H9 (cell line): ENCODE results near the gene ABCF1. TPM values are rescaled to one million over a fixed set of nuclear protein-coding genes. Genes with fewer than 3 reads are reported as not detected.
A peak's percentile ranks its signal among the peaks of the same experiment; 100 is the strongest.

Experiments used
- DNase-seq: peaks from one replicate; pipeline ENCODE4 v3.0.0-alpha.2; 2017
- H2AFZ ChIP-seq: one replicate; pipeline ENCODE4 v1.6.1; 2013; ENCODE audit warnings: mild to moderate bottlenecking, low read length, control low read depth, moderate library complexity
- H2AK5ac ChIP-seq: 2 replicates; pipeline ENCODE4 v1.6.1; 2013; ENCODE audit warnings: low read length, control low read depth, mixed read lengths; ENCODE audit not compliant: insufficient read length
- H2BK120ac ChIP-seq: one replicate; pipeline ENCODE4 v1.6.1; 2013; ENCODE audit warnings: low read depth, mild to moderate bottlenecking, low read length, control low read depth, inconsistent platforms; ENCODE audit not compliant: poor library complexity, severe bottlenecking
- H2BK12ac ChIP-seq: 2 replicates; pipeline ENCODE4 v1.6.1; 2013; ENCODE audit warnings: low read length, control low read depth, mixed read lengths, low read depth; ENCODE audit not compliant: insufficient read length
- H2BK15ac ChIP-seq: 2 replicates; pipeline ENCODE4 v1.6.1; 2013; ENCODE audit warnings: low read depth, low read length, control low read depth
- H2BK20ac ChIP-seq: one replicate; pipeline ENCODE4 v1.6.1; 2013; ENCODE audit warnings: low read depth, mild to moderate bottlenecking, low read length, control low read depth, inconsistent platforms; ENCODE audit not compliant: poor library complexity, severe bottlenecking
- H2BK5ac ChIP-seq: 2 replicates; pipeline ENCODE4 v1.6.1; 2013; ENCODE audit warnings: low read length, control low read depth, mixed read lengths; ENCODE audit not compliant: insufficient read length
- H3K14ac ChIP-seq: 2 replicates; pipeline ENCODE4 v1.6.1; 2013; ENCODE audit warnings: low read length, control low read depth; ENCODE audit not compliant: insufficient read depth
- H3K18ac ChIP-seq: 2 replicates; pipeline ENCODE4 v1.6.1; 2013; ENCODE audit warnings: low read depth, mild to moderate bottlenecking, mixed read lengths, low read length, control low read depth; ENCODE audit not compliant: insufficient read length
- H3K23ac ChIP-seq: 2 replicates; pipeline ENCODE4 v1.6.1; 2013; ENCODE audit warnings: low read length, control low read depth, mixed read lengths, low read depth; ENCODE audit not compliant: insufficient read length
- H3K23me2 ChIP-seq: 2 replicates; pipeline ENCODE4 v1.6.1; 2013; ENCODE audit warnings: low read depth, mild to moderate bottlenecking, mixed read lengths, low read length, control low read depth; ENCODE audit not compliant: insufficient read length, poor library complexity, severe bottlenecking
- H3K27ac ChIP-seq: 2 replicates; pipeline ENCODE4 v1.5.1; 2013; ENCODE audit warnings: low read length, control low read depth, mixed read lengths, low read depth; ENCODE audit not compliant: insufficient read length
- H3K27me3 ChIP-seq: 2 replicates; pipeline ENCODE4 v1.6.1; 2013; ENCODE audit warnings: low read length, control low read depth, inconsistent platforms; ENCODE audit not compliant: insufficient read depth
- H3K4ac ChIP-seq: 2 replicates; pipeline ENCODE4 v1.6.1; 2013; ENCODE audit warnings: low read depth, mild to moderate bottlenecking, control low read depth, inconsistent platforms, low read length, moderate library complexity
- H3K4me1 ChIP-seq: 2 replicates; pipeline ENCODE4 v1.6.1; 2013; ENCODE audit warnings: low read length, control low read depth, inconsistent platforms; ENCODE audit not compliant: insufficient read depth
- H3K4me2 ChIP-seq: 2 replicates; pipeline ENCODE4 v1.6.1; 2013; ENCODE audit warnings: low read length, control low read depth, mixed read lengths; ENCODE audit not compliant: insufficient read length, insufficient read depth
- H3K56ac ChIP-seq: 2 replicates; pipeline ENCODE4 v1.6.1; 2013; ENCODE audit warnings: low read depth, mild to moderate bottlenecking, mixed read lengths, low read length, control low read depth; ENCODE audit not compliant: insufficient read length
- H3K79me1 ChIP-seq: 2 replicates; pipeline ENCODE4 v1.6.1; 2013; ENCODE audit warnings: low read depth, mild to moderate bottlenecking, moderate library complexity, low read length, control low read depth, inconsistent platforms; ENCODE audit not compliant: insufficient read depth, poor library complexity, severe bottlenecking
- H3K79me2 ChIP-seq: 2 replicates; pipeline ENCODE4 v1.6.1; 2013; ENCODE audit warnings: low read length, control low read depth, inconsistent platforms; ENCODE audit not compliant: insufficient read depth
- H3K9ac ChIP-seq: 2 replicates; pipeline ENCODE4 v1.6.1; 2013; ENCODE audit warnings: low read length, control low read depth, mixed read lengths; ENCODE audit not compliant: insufficient read length; ENCODE audit errors: extremely low read depth
- H3K9me3 ChIP-seq: one replicate; pipeline ENCODE4 v1.6.1; 2013; ENCODE audit warnings: low read depth, low read length, inconsistent platforms; ENCODE audit not compliant: control insufficient read depth
- H3T11ph ChIP-seq: one replicate; pipeline ENCODE4 v1.6.1; 2013; ENCODE audit warnings: mild to moderate bottlenecking, low read length, control low read depth, inconsistent platforms
- H4K20me1 ChIP-seq: one replicate; pipeline ENCODE4 v1.6.1; 2013; ENCODE audit not compliant: control insufficient read depth, insufficient read length, insufficient read depth
- H4K5ac ChIP-seq: 2 replicates; pipeline ENCODE4 v1.6.1; 2013; ENCODE audit warnings: low read depth, mild to moderate bottlenecking, mixed read lengths, low read length, control low read depth; ENCODE audit not compliant: insufficient read length
- H4K8ac ChIP-seq: replicated peaks from 2 replicates; pipeline ENCODE4 v1.6.1; 2013; ENCODE audit warnings: low read length, control low read depth, mixed read lengths, low read depth; ENCODE audit not compliant: insufficient read length
- H4K91ac ChIP-seq: 2 replicates; pipeline ENCODE4 v1.6.1; 2013; ENCODE audit warnings: low read depth, mild to moderate bottlenecking, moderate library complexity, mixed read lengths, low read length, control low read depth; ENCODE audit not compliant: insufficient read length
- H3K27ac Mint-ChIP-seq, 3 experiments: 2 replicates in 2 of 3; 3 replicates in 1 of 3; pipeline ENCODE4 v1.8.0; 2020 to 2021; ENCODE audit warnings: mixed read lengths in 3 of 3, mild to moderate bottlenecking in 1 of 3, moderate library complexity in 1 of 3
- H3K27me3 Mint-ChIP-seq: 2 replicates; pipeline ENCODE4 v1.8.0; 2021; ENCODE audit warnings: low read depth, mild to moderate bottlenecking, moderate library complexity, mixed read lengths
- H3K36me3 Mint-ChIP-seq, 3 experiments: 2 replicates in 2 of 3; 3 replicates in 1 of 3; pipeline ENCODE4 v1.8.0; 2020 to 2021; ENCODE audit warnings: low read depth in 3 of 3, mixed read lengths in 3 of 3; ENCODE audit not compliant: insufficient read depth in 1 of 3
- H3K4me1 Mint-ChIP-seq, 2 experiments: 2 replicates each; pipeline ENCODE4 v1.8.0; 2020; ENCODE audit warnings: mixed read lengths in 2 of 2
- H3K4me3 Mint-ChIP-seq, 2 experiments: 2 replicates in 1 of 2; 3 replicates in 1 of 2; pipeline ENCODE4 v1.8.0; 2020 to 2021; ENCODE audit warnings: mild to moderate bottlenecking in 2 of 2, mixed read lengths in 2 of 2, moderate library complexity in 1 of 2
- H3K9me3 Mint-ChIP-seq, 2 experiments: 2 replicates in 1 of 2; 3 replicates in 1 of 2; pipeline ENCODE4 v1.8.0; 2020; ENCODE audit warnings: mild to moderate bottlenecking in 2 of 2, mixed read lengths in 2 of 2, moderate library complexity in 1 of 2
- WGBS: extraction: QIAGEN DNeasy Blood & Tissue Kit; methylation state at CpG from one replicate; pipeline ENCODE4 v1.1.7; 2013; ENCODE audit warnings: missing lambda C conversion rate, low lambda C conversion rate, mixed read lengths; ENCODE audit not compliant: insufficient read length; ENCODE audit errors: extremely low coverage; 5-methylcytosine and 5-hydroxymethylcytosine counted together
- total RNA-seq: library from RNA; stranded (reverse); gene quantifications from 2 replicates; pipeline ENCODE4 v1.2.1, GENCODE V29; 2021
- TF ChIP-seq, protein P1 (sequence below): fragments of 200-600 bp; sonication (generic); conservative IDR thresholded peaks from 3 replicates; pipeline ENCODE4 v1.8.0; 2021; ENCODE audit warnings: antibody characterized with exemption, mild to moderate bottlenecking

The ABCF1 gene
- total RNA-seq, 1 experiment from 2014 or later: 118 TPM

DNA sequence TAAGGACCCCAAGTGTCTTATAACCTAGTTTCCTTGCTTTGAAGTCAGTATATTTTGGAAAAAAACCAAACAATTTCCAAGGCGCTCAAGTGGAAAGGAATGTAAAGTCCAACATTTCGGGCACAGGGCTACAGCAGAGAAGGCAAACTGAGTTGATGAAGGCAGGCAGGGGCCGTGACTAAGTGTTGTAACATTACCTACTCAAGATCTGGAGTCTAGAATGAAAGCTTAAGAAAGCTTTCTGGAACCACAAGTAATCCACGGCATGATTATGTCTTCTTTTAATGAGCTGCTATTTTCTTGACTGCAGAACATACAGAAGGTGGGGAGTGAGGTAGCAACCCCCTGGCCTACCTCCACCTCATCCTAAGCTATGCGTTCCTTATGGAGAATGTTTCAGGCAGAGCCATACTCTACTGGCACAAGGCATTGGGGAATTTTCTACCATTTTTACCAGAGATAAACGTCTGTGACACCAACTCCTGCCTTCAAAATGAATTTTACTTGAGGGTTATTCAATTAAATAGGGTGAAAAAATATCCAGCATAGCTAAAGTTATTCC lies 41.5 kb downstream of the ABCF1 start:
- peaks cover 31 to 39% of the 10 kb centered on the region in 2 experiments for H3K4me1 Mint-ChIP-seq
- Histone ChIP-seq H2BK5ac (no peak overlapping the region), H3T11ph (no peak overlapping the region), H2BK120ac (no peak overlapping the region), H3K9ac (no peak overlapping the region), H3K56ac (no peak overlapping the region), H3K79me2 (peaks cover 2% of the 10 kb centered on the region; the same call in 1 of the 2 replicates), H3K4me1 (peaks cover 4% of the 10 kb centered on the region; the same call in 1 of the 2 replicates), H3K4ac (no peak overlapping the region), H4K8ac (no peak overlapping the region), H4K91ac (no peak overlapping the region), H3K23ac (no peak overlapping the region), H3K9me3 (no peaks in the 10 kb centered on the region), H2BK15ac (no peak overlapping the region), H3K27ac (no peak overlapping the region), H2BK12ac (no peak overlapping the region), H4K20me1 (no peaks in the 10 kb centered on the region), H3K14ac (no peak overlapping the region), H2AFZ (no peak overlapping the region), H3K27me3 (no peaks in the 10 kb centered on the region), H2AK5ac (no peak overlapping the region), H2BK20ac (no peak overlapping the region), H4K5ac (no peak overlapping the region), H3K79me1 (no peaks in the 10 kb centered on the region), H3K23me2 (peaks cover 15% of the 10 kb centered on the region), H3K18ac (no peak overlapping the region), H3K4me2 (no peak overlapping the region)
- no peaks in the 10 kb centered on the region; the same call in 1 of the 2 replicates for H3K27me3 Mint-ChIP-seq
- DNase-seq: no peak
- peak overlapping the region in 2 of 3 experiments; percentile 48 to 85; a peak in 2 of 7 replicates for H3K27ac Mint-ChIP-seq
- H3K9me3 Mint-ChIP-seq: peaks cover 8 to 12% of the 10 kb centered on the region in 2 experiments; a peak in 3 of 5 replicates
- no CpG with 5 or more reads among the region's 6 CpGs for WGBS
- TF ChIP-seq, protein P1, sequence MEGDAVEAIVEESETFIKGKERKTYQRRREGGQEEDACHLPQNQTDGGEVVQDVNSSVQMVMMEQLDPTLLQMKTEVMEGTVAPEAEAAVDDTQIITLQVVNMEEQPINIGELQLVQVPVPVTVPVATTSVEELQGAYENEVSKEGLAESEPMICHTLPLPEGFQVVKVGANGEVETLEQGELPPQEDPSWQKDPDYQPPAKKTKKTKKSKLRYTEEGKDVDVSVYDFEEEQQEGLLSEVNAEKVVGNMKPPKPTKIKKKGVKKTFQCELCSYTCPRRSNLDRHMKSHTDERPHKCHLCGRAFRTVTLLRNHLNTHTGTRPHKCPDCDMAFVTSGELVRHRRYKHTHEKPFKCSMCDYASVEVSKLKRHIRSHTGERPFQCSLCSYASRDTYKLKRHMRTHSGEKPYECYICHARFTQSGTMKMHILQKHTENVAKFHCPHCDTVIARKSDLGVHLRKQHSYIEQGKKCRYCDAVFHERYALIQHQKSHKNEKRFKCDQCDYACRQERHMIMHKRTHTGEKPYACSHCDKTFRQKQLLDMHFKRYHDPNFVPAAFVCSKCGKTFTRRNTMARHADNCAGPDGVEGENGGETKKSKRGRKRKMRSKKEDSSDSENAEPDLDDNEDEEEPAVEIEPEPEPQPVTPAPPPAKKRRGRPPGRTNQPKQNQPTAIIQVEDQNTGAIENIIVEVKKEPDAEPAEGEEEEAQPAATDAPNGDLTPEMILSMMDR: no peak
- H3K4me3 Mint-ChIP-seq: peak overlapping the region; percentile 27 to 28; a peak in 2 of 5 replicates
- H3K36me3 Mint-ChIP-seq: peaks cover 39 to 78% (median 62%) of the 10 kb centered on the region in 3 experiments
